Keratinocyte (primary cell): Measurements from ENCODE around the gene NEGR1. TPM values are rescaled to one million over a fixed set of nuclear protein-coding genes. Genes with fewer than 3 reads are reported as not detected.

Experiments
- DNase-seq: peaks from one replicate; pipeline ENCODE4 v3.0.0-alpha.2; 2011; ENCODE audit warnings: low read depth, missing footprints, low spot score
- FAIRE-seq: peaks from 2 replicates; lab custom pipeline; 2011; peaks lifted over from hg19 to GRCh38; lab: Jason Lieb, UNC
- H2AFZ ChIP-seq: 2 replicates; pipeline ENCODE4 v1.6.0; 2012; ENCODE audit warnings: low read length, control low read depth, inconsistent platforms; ENCODE audit not compliant: control insufficient read depth
- H3K27ac ChIP-seq: 2 replicates; pipeline ENCODE4 v1.5.1; 2011; ENCODE audit warnings: low read length; ENCODE audit not compliant: control insufficient read depth, insufficient read depth
- H3K27me3 ChIP-seq: 3 replicates; pipeline ENCODE4 v1.6.0; 2011; ENCODE audit warnings: low read length; ENCODE audit not compliant: control insufficient read depth, insufficient read depth; ENCODE audit errors: extremely low read depth
- H3K36me3 ChIP-seq, 2 experiments: 2 replicates in 1 of 2; 3 replicates in 1 of 2; pipeline ENCODE4 v1.5.1; 2011; ENCODE audit warnings: low read length in 2 of 2, mild to moderate bottlenecking in 1 of 2; ENCODE audit not compliant: control insufficient read depth in 2 of 2, insufficient read depth in 2 of 2; ENCODE audit errors: extremely low read depth in 1 of 2
- H3K4me1 ChIP-seq: 3 replicates; pipeline ENCODE4 v1.5.1; 2011; ENCODE audit warnings: low read length; ENCODE audit not compliant: control insufficient read depth, insufficient read depth; ENCODE audit errors: extremely low read depth
- H3K4me2 ChIP-seq: 3 replicates; pipeline ENCODE4 v1.6.0; 2011; ENCODE audit warnings: low read depth, low read length; ENCODE audit not compliant: control insufficient read depth, insufficient read depth; ENCODE audit errors: extremely low read depth
- H3K4me3 ChIP-seq, 3 experiments: fragments of 200-600 bp in 1 of 3; sonication (generic) in 1 of 3; 2 replicates in 2 of 3; 3 replicates in 1 of 3; pipeline ENCODE4 v1.5.1; 2011 to 2016; ENCODE audit warnings: low read length in 3 of 3, mild to moderate bottlenecking in 3 of 3, control low read depth in 2 of 3, inconsistent platforms in 1 of 3, low read depth in 1 of 3, mixed read lengths in 1 of 3, mixed run types in 1 of 3, moderate library complexity in 1 of 3; ENCODE audit not compliant: control insufficient read depth in 2 of 3, insufficient read depth in 2 of 3; ENCODE audit errors: extremely low read depth in 1 of 3
- H3K79me2 ChIP-seq: 2 replicates; pipeline ENCODE4 v1.6.0; 2012; ENCODE audit warnings: low read length; ENCODE audit not compliant: control insufficient read depth, insufficient read depth
- H3K9ac ChIP-seq: 3 replicates; pipeline ENCODE4 v1.6.0; 2011; ENCODE audit warnings: low read length; ENCODE audit not compliant: control insufficient read depth, insufficient read depth; ENCODE audit errors: extremely low read depth
- H3K9me1 ChIP-seq: 3 replicates; pipeline ENCODE4 v1.6.0; 2011; ENCODE audit warnings: low read length; ENCODE audit not compliant: control insufficient read depth, insufficient read depth; ENCODE audit errors: extremely low read depth
- H3K9me3 ChIP-seq: 2 replicates; pipeline ENCODE4 v1.5.1; 2012; ENCODE audit warnings: low read depth, low read length; ENCODE audit not compliant: control insufficient read depth
- H4K20me1 ChIP-seq: 3 replicates; pipeline ENCODE4 v1.6.0; 2011; ENCODE audit warnings: low read length; ENCODE audit not compliant: control insufficient read depth, insufficient read depth; ENCODE audit errors: extremely low read depth
- EZH2 ChIP-seq: IDR thresholded peaks from one replicate; pipeline ENCODE4 v1.6.1; 2012; ENCODE audit warnings: inconsistent platforms, mild to moderate bottlenecking, low read length, moderate library complexity
- dilution Hi-C: fragments of 300-500 bp; cut with MboI; formaldehyde crosslinking; loops from one replicate; pipeline ENCODE4 v1.7.0; 2020; ENCODE audit warnings: low sequenced_read_pairs; ENCODE audit not compliant: extremely low pct_ligation_motif_present
- polyA plus RNA-seq, 5 experiments: library from polyadenylated mRNA; depleted of rRNA in 3 of 5; stranded (reverse) in 3 of 5; stranded (forward) in 1 of 5; unstranded in 1 of 5; fragments of >200 nt; gene quantifications; 1 replicate in 1 of 5; 2 replicates in 3 of 5; 3 replicates in 1 of 5; pipeline versions ENCODE4 v1.2.1 to v1.2.3, GENCODE V29; 2011 to 2012; ENCODE audit warnings: missing spikeins in 2 of 5, low read depth in 1 of 5, low replicate concordance in 1 of 5
- TF ChIP-seq, protein P1 (sequence below), 3 experiments: IDR thresholded peaks in 1 of 3; conservative IDR thresholded peaks in 1 of 3; optimal IDR thresholded peaks in 1 of 3; 2 replicates in 2 of 3; 3 replicates in 1 of 3; pipeline versions ENCODE3 to v1.5.1; 2011; ENCODE audit warnings: low read length in 3 of 3, mild to moderate bottlenecking in 3 of 3, moderate library complexity in 2 of 3, control low read depth in 1 of 3, inconsistent platforms in 1 of 3; ENCODE audit not compliant: insufficient read depth in 2 of 3; ENCODE audit errors: extremely low read depth in 1 of 3

Gene NEGR1
- polyA plus RNA-seq, 1 donor (not counting 4 experiments of a cell fraction or from before 2014, with no cell fraction given): 1.6 TPM

DNA sequence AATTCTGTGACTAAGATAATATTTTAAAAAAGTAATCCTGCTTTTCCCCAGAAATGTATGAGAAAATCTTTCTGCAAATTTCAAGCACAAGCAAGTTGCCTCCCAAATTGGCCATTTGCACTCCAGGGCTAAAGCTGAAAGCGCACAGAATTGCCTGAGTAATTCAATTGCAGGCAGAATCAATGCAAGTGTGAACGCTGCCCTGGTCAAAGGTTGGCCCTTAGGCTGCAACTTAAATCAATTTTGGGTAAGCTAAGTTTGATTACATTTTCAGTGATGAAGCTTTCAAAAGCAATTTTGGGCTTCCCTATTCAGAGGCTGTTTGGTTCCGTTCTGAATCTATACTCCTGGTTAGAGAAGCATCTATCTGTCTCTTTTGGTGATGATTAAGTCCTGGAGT lies 699.7 kb downstream of the NEGR1 start:
- no peak overlapping the region for H3K4me2 ChIP-seq
- TF ChIP-seq, protein P1, sequence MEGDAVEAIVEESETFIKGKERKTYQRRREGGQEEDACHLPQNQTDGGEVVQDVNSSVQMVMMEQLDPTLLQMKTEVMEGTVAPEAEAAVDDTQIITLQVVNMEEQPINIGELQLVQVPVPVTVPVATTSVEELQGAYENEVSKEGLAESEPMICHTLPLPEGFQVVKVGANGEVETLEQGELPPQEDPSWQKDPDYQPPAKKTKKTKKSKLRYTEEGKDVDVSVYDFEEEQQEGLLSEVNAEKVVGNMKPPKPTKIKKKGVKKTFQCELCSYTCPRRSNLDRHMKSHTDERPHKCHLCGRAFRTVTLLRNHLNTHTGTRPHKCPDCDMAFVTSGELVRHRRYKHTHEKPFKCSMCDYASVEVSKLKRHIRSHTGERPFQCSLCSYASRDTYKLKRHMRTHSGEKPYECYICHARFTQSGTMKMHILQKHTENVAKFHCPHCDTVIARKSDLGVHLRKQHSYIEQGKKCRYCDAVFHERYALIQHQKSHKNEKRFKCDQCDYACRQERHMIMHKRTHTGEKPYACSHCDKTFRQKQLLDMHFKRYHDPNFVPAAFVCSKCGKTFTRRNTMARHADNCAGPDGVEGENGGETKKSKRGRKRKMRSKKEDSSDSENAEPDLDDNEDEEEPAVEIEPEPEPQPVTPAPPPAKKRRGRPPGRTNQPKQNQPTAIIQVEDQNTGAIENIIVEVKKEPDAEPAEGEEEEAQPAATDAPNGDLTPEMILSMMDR (optimal IDR thresholded peaks at IDR 0.05 in 1 of 3, IDR thresholded peaks at IDR 0.05 in 1 of 3, conservative IDR thresholded peaks at IDR 0.05 in 1 of 3; ENCODE audit: extremely low read depth in 1 of 3, insufficient read depth in 2 of 3, low read length in 3 of 3): no peak
- no peak for TF ChIP-seq EZH2
- H3K9ac ChIP-seq: no peak overlapping the region
- H3K4me1 ChIP-seq: no peaks in the 10 kb centered on the region
- H4K20me1 ChIP-seq: no peaks in the 10 kb centered on the region
- no peak overlapping the region for H3K27ac ChIP-seq
- no peak overlapping the region for H2AFZ ChIP-seq
- no peak overlapping the region for H3K4me3 ChIP-seq
- no peaks in the 10 kb centered on the region for H3K9me3 ChIP-seq
- no peaks in the 10 kb centered on the region for H3K36me3 ChIP-seq
- no peaks in the 10 kb centered on the region for H3K79me2 ChIP-seq
- no peaks in the 10 kb centered on the region for H3K27me3 ChIP-seq
- no peak for FAIRE-seq
- no peaks in the 10 kb centered on the region for H3K9me1 ChIP-seq
- dilution Hi-C loops: loop anchor here (25.0 kb wide), 1 partner anchor 455 kb away; no protein-coding TSS in a partner anchor
- no peak for DNase-seq

DNA sequence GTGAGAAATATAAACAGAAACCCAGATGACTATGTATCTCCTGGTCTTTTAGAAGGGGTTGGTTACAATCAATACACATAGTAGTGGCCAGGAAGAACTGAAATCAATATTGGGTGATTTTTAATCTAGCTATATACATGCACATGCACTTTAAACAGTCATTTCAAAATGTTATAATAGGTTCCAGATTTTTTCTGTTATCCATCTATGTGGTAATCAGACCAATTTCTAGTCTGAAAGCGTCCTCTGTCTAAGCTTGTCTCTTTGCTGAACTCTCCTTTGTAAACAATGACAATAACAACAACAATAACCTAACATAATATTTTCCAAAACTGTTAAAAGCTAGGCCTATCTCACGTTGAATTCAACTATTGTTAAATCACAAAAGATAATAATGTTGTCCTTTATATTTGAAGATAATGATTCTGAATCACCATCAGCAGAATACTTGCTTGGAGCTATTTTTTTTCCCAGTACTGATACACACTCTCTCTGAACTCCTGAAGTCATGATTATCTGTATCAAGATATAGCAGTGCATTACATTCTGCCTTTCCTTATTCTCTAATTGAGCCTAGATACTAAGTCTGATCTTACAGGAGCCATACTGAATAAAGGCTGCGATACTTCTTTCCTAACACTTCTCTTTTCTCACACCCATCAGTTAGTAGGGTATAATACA lies 704.7 kb downstream of the NEGR1 start:
- Histone ChIP-seq H3K9me3 (no peaks in the 10 kb centered on the region), H3K4me3 (no peak overlapping the region), H4K20me1 (no peaks in the 10 kb centered on the region), H2AFZ (no peak overlapping the region), H3K79me2 (no peaks in the 10 kb centered on the region), H3K9ac (no peak overlapping the region), H3K4me2 (no peak overlapping the region), H3K36me3 (no peaks in the 10 kb centered on the region), H3K4me1 (no peaks in the 10 kb centered on the region), H3K27ac (no peak overlapping the region), H3K9me1 (no peaks in the 10 kb centered on the region), H3K27me3 (no peaks in the 10 kb centered on the region)
- no peak for TF ChIP-seq EZH2
- TF ChIP-seq, protein P1 (optimal IDR thresholded peaks at IDR 0.05 in 1 of 3, IDR thresholded peaks at IDR 0.05 in 1 of 3, conservative IDR thresholded peaks at IDR 0.05 in 1 of 3; ENCODE audit: extremely low read depth in 1 of 3, insufficient read depth in 2 of 3, low read length in 3 of 3): no peak
- FAIRE-seq (no peak), DNase-seq (no peak)
- dilution Hi-C loops: loop anchor here (25.0 kb wide), 1 partner anchor 460 kb away; no protein-coding TSS in a partner anchor
